H54 (cell line): ENCODE measurements around the gene AOAH.
"Not testable (repeated sequence)": the region's sequence is repeated elsewhere in the genome, so short reads cannot be mapped to it uniquely, and the experiment has no call there.

Experiments
- DNase-seq: peaks from one replicate; pipeline ENCODE4 v3.0.0; 2011; ENCODE audit warnings: low spot score, mixed read lengths; ENCODE audit not compliant: insufficient read length
- FAIRE-seq: peaks from 3 replicates; lab custom pipeline; 2011; peaks lifted over from hg19 to GRCh38; lab: Jason Lieb, UNC
- POLR2A ChIP-seq: IDR thresholded peaks from 2 replicates; pipeline ENCODE4 v1.6.1; 2011; ENCODE audit warnings: low read depth, mild to moderate bottlenecking, low read length

AOAH gene

DNA sequence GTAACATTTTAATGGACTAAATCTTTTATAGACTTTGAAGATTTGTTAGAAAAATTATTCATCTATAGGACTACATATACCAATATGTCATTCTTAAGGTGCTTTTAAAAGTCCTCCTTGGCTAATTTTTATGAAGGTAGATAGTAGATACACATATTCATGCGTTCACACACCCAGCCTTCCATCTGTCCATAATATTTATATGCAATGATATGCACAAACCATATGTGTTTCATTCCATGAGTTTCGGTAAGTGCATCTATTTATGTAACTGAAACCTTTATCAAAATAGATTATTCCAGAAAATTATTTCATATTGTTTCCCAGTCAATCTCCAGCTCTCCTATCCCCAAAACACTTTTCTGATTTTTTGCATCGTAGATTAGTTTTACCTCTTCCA, 233.0 kb downstream of the AOAH start:
- DNase-seq (no peak), FAIRE-seq (no peak)
- TF ChIP-seq POLR2A = no peak

DNA sequence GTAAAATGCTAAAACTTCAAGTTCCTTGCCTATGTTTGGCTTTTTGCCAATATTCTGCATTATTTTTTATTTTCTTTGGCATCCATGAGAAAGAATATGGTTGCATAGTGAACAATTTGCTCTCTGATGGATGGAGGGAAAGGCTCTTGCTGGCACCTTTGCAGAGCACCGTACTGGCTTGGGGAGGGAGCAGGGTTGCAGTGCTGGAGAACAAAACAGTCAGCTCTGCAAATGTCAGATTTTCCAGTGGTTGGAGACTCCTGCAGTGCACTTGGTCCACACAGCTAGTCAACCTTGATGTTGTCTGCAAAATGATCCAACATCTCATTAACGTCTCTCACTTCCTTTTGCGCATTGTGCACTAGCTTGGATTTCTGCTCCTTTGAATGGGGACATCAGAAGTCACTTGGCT, 233.9 kb downstream of the AOAH start:
- no peak for DNase-seq
- FAIRE-seq = no peak
- TF ChIP-seq POLR2A = no peak

DNA sequence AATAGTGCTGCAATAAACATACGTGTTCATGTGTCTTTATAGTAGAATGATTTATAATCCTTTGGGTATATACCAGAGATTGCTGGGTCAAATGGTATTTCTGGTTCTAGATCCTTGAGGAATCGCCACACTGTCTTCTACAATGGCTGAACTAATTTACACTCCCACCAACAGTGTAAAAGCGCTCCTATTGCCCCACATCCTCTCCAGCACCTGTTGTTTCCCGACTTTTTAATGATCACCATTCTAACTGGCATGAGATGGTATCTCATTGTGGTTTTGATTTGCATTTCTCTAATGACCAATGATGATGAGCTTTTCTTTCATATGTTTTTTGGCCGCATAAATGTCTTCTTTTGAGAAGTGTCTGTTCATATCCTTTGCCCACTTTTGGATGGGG, 235.6 kb downstream of the AOAH start:
- not testable (repeated sequence) for DNase-seq, FAIRE-seq

DNA sequence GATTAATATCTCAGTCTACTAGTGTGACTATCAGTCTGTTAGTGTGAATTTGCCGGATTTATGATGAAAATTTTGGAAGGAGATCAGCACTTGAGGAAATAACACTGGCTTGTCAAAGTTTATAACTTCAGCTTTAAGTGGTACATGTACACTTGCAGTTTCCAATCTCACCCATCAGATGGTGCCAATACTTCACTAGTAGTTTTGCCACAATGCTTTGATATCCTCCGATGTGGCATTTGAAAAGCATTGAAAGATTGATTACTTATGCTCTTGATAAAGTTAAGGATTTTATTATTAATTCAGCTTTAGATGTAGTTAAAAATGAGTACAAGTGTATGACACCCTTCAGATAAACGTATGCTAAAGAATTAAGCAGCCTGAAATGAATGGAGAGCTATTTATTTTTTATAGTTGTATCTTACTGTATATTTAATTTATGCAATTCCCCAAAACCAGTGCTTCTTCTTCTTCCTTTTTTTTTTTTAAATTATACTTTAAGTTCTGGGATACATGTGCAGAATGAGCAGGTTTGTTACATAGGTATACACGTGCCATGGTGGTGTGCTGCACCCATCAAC, 236.4 kb downstream of the AOAH start:
- DNase-seq = peak; percentile 29
- TF ChIP-seq POLR2A = no peak

DNA sequence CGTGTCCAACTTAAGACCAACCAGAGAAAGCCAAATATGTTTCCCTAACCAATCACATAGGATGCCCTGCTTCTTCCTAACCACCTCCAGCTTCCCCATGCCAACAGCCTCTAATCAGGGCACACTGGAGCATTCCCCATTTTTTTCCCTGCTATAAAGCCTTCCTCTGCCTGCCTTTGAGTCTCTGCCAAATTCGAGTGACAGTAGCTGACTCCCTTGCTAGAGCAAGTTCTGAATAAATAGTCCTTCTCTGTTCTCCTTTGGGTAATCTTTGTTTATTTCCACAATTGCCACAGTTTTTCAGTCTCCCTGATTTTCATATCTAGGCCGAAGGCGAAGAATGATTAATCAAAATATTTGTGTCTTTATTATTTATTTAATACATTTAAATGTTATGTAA, 238.0 kb downstream of the AOAH start:
- no peak for DNase-seq
- FAIRE-seq = no peak
- TF ChIP-seq POLR2A = no peak

More for the DNA sequence above, 236.4 kb downstream of the AOAH start:
- FAIRE-seq = peak; percentile 82

DNA sequence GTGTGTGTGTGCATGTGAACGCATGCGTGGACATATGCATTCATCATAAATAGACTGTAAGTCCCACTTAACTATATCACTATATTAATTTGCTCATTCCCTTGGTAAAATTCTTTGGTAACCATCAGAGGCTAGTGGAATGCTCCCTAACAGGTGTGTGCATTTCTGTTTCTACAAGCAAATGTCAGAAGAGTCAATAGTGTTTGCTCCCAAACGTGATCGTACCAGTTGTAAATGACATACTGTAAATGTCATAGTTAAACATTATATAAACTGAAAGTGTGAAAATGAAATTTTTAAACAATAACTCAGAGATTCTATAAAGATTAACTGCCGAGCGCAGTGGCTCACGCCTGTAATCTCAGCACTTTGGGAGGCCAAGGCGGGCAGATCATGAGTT, 240.0 kb downstream of the AOAH start:
- no peak for DNase-seq
- no peak for TF ChIP-seq POLR2A
- FAIRE-seq = no peak

DNA sequence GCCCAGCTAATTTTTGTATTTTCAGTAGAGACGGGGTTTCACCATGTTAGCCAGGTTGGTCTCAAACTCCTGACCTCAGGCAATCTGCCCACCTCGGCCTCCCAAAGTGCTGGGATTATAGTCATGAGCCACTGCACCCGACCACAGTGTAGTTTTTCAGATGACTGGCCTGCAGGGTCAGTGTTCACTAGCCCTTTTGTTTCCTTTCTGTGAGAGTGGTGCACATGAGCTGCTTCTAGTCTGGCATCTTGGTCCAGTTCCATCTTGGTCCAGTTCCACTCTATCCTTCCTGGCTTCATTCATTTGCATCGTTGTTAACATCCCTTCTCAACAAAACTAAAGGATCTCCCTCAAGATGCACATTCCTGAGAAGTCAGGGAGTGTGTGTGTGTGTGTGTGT, 240.4 kb downstream of the AOAH start:
- FAIRE-seq, DNase-seq: not testable (repeated sequence)

DNA sequence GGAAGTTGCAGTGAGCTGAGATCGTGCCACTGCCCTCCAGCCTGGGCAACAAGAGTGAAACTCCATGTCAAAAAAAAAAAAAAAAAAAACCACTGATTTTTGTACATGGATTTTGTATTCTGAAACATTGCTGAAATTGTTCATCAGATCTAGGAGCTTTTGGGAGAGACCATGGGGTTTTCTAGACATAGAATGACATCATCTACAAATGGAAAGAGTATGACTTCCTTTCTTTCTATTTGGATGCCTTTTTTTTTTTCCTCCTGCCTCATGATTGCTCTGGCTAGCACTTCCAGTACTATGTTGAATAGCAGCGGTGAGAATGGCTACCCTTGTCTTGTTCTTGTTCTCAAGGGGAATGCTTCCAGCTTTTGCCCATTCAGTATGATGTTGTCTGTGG, 245.5 kb downstream of the AOAH start:
- FAIRE-seq (no peak), DNase-seq (no peak)
- TF ChIP-seq POLR2A = no peak

DNA sequence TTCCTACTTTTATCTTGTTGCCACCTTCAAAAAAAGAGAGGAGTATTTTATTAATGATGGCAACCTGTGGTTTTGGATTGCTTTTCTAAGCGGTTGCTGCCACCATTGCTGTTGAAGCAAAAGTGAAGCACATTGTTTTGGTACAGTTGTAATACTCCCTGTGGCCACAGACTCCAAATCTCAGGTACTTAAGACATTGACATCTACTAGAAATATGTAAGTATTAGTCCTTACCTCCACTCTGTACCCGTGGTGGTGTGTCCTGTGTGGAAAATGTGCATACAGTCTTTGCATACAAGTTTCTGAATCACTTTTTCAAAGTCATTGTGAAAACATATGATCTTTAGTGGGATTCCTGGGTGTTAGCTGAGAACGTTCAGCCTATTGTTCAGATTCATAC, 248.9 kb downstream of the AOAH start:
- TF ChIP-seq POLR2A = no peak
- no peak for DNase-seq
- FAIRE-seq = no peak

DNA sequence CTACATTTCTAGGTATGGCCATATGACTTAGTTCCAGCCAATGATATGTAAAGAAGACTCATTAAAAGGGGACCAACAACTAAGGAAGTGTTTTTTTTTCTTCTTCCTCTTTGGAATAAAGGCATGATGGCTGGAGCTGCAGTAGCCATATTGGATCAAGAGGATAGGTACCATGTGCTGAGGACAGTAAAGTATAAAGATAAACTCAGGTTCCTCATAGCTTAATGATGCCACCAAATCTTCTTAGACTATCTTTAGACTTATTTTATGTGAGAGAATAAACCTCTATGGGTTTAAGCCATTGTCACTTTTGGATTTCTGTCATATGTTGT, 249.3 kb downstream of the AOAH start:
- DNase-seq = no peak
- no peak for FAIRE-seq
- no peak for TF ChIP-seq POLR2A

DNA sequence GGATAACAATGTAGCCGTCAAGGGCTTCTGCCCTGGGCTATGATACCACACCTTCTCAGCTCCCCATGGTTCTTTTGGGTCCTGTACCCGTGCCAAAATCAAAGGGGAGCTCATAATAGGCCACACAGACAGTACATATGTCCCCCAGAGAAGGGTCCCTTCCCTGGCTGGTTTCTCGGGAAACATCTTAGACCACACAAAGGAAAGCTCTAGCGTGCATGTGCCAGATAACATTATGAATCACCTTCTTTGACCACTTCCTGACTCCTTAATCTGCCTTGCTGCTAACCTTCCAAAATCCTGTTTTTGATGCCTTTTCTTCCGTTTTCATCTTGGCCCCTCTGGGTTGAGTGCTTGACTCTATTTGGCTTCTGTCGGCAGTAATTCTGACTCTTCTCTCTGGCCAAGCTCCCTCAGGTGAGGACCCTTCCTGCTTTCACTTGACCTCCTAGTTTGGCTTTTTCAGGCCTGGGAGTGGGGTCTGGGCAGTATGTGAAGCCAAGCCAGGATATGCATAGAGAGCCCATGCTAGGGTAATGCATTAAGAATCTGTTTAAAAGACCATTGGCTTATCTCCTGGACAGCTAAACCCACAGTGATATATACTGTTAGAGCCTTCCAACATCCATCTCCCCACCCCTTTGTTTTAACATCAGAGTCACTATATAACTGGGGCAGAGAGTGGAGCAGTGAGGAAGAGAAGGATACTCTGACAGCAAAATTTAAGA, 249.8 kb downstream of the AOAH start:
- DNase-seq (peak; percentile 46), FAIRE-seq (no peak)
- no peak for TF ChIP-seq POLR2A

DNA sequence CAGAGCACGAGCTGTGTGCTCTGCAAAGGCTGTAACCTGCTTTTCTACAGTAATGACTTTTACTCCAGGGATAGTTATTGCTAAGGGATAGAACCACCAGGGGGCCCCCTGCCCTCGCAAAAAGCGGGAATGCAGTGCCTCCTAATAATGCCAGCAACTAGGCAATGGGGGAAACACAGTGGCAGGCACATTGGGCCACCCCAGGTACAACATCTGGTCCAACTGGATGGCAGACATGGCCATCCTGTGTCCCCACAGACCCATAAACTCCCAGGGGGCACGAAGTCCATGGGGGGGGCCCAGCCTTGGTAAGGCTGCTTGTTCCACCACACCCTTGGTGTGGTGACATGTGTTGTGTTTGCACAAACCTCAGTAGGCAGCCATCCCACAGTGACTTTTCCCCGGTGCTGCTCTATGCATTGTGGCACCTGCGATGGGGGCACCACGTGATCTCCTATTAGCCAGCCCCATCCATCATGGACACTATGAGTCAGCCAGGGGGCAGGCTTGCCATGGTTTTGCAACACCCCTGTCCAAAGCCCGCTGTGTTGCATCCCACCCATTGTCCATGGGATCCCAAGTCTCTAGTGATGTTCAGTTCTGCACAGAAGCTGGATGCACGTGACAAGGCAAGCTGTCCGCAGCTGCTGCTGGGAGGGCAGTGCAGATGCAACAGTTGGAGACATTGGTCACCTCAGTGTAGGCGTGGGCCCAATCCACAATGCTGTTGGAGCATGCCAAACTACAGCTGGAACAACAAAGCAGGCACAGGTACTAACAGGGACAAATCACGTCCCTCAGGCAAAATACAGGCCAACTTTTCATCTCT, 250.6 kb downstream of the AOAH start:
- peak; percentile 35 for DNase-seq
- TF ChIP-seq POLR2A = no peak
- FAIRE-seq = no peak

DNA sequence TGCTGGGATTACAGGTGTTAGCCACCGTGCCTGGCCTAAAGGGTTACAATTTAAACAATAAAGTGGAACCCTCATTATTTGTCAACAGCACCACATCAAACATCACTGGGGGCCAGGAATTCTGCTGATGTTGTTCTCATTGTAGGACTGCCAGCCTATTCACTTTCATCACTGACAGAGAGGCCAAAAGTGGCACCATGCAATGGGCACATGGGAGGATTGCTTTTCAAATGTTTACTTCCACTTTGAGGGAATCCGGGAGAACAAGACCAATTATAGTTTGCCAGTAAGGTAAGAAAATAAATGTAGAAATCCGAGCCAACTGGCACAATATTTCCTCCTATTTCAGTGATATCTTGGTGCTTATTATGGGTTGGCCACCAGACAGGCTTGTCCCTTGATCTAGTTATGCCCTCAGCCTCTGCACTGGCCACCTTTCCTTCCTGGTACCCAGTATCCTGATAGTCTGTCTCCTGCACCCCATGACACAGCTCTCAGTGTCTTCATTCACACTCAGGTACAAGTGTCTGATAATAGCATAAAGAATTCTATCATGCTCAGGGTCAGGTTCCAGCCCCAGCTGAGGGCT, 252.1 kb downstream of the AOAH start:
- no peak for FAIRE-seq
- no peak for DNase-seq
- TF ChIP-seq POLR2A = no peak

DNA sequence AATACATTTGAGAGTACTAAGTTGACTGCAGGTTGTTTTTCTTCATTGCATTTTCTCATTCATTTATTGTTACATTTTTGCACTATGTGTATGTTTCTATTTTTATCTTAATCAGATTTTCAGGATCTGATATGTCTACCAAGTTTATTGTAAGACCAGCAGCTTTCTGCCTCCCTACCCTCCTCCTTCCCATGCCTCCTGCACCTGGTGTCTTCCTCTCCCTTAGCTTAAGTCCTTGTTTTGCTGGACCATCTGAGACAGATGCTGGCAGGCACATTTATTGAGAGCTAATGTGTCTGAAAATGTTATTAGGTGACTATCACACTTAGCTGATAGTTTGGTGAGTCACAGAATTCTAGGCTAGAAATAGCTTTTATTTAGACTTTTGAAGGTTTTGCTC, 255.1 kb downstream of the AOAH start:
- FAIRE-seq = no peak
- DNase-seq = no peak
- TF ChIP-seq POLR2A = no peak
